GM10847 (cell line): Measurements from ENCODE around the gene HNRNPUL1.

Experiments used
- POLR2A ChIP-seq: IDR thresholded peaks from 2 replicates; pipeline ENCODE4 v1.6.1; 2011; ENCODE audit not compliant: insufficient read length; ENCODE audit errors: extremely low read depth

Gene HNRNPUL1

DNA sequence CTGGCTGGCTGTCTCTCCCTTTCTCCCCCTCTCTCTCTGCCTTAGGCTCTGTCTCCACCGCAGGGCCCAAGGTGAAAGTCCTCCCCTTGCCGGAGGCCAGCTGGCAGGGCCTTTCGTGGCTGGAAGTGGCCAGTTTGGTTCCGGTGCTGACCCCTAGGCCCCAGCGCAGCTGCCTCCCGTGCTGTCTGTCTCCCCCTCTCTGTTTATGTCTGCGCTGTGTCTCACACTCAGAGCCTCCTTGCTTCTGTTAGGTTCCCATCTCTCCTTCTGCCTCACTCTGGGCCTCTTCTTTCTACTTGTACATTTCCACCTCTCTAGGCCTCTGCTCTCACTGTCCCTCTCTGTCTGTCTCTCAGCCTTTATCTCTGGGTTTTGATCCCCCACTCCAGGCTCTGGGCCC lies 58.9 kb downstream of the HNRNPUL1 start:
- no peak for TF ChIP-seq POLR2A

DNA sequence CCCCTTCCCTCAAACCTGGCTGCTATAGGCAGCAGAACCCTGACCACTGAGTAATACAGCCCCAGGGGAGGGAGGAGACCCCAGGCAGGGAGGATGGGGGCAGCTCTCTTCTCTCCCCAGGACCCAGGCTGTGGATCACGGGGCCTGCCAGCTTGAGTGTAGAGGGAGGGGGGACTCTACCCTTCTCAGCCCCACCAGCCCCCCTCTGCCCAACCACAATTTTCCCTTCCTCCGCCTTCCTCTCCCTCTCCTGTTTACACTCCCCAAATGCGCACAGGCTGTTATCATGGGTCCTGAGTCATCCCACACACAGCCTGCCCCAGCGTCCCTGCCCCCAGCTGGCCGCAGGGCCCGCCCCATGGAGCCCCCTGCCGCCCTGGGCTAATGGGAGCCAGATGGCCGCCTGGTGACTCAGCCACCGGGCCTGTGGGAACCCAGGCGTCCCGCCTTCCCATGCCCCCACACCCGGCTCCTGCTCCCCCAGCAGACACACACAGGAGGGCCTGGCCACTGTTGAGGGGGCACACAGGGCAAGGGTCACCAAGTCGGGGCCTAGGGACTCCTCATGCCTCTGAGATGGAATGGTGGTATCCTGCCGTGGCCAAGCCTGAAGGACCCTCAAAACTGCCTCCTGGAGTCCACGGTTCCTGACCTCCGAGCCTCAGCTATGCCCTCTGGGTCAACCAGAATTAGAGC lies 59.4 kb downstream of the HNRNPUL1 start:
- TF ChIP-seq POLR2A: no peak

DNA sequence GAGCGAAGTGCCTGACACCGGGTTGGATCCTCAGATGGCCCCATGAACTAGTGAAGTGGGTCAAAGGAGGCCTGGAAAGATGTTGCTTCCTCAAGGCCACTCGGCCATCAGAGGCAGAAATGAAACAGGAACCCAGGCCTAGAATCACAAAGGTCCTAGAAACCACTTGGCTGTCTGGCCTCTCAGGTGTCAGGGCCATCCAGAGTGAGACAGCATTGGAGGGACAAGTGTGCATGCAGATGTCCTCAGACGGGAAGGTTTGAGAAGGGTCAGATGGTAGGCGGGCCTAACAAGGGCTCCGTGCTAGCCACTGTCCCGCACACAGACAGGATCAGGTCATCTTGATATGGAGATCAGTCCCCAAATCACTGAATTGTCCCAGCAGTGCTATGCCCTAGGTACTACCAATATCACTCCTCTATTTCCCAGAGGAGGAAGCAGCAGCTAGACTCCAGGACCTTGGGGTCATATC lies 60.1 kb downstream of the HNRNPUL1 start:
- TF ChIP-seq POLR2A: no peak

DNA sequence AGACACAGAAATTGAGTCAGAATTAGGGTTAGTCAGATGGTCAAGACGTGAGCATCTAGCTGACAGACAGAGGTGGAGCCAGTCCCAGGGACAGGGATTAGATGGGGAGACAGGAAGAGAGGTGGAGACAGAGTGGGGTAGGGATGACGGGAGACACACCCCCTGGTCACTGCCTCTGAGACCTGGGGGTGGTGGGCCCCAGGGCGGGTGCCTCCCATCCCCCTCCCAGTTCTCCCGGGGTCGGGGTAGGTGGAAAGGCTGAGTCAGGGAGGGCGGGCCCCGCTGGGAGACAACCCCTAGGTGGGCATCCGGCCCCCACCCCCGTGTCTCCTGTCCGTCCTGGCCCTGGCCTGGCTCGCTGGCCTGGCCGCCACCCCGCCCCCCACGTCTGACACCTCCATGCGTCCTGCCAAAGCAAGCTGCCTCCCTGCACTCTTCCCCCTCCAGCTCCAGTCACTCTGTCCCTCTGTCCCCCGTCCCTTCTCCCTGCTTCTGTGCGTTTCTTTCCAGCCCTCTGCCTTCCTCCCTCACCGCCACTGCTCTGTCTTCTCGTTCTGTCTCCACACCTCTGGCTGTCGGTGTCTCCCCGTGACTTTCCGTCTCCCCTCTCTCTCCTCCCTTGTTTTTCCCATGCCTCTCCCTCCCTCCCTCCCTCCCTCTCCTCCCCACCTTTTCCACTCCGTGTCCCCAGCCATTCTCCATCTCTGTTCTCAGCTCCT lies 60.9 kb downstream of the HNRNPUL1 start:
- TF ChIP-seq POLR2A: no peak

DNA sequence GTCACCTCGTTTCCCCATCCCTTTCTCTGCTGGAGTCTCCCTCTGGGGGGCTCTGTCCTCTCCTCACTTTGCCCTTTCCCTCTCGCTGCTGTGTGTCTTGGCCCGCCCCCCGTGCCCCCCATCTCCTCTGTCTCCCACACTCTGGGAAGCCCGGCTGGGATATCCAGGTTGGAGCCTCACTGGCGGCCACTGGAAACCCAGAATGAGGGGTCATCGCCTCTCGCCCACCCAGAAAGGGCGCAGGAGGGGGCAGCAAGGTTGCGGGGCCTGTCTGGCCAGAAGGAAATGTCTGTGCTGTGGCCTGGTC lies 61.4 kb downstream of the HNRNPUL1 start:
- no peak for TF ChIP-seq POLR2A

DNA sequence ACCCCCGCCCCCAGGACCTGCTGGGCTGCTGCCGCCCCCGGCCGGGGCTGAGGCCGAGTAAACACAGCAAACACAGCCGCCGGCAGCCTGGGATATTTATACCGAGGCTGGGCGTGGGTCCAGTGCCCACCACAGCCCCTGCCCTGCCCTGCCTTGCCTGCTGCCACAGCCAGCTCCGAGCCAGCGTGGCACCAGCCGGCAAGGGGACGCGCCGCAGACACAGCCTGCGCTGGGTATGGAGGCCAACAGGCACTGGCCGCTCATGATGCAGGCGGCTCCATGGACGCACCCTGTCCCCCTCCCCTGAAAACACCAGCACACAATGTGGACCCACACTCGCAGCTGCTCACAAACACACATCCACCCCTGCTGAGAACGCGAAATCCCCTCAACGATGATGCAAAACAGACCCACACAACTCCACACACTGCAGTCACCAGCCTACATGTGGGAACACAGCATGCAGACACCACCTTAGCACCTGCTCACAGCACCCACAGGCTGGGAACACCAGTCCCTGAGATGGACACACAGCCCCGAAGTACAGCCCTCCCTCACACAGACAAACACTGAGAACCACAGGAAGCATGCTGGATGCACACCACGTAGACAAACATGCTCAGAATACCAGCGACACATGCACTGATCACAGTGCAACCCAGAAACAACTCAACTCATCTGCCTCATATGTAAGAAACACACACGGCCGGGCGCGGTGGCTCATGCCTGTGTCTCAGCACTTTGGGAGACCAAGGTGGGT lies 62.0 kb downstream of the HNRNPUL1 start:
- TF ChIP-seq POLR2A: no peak

DNA sequence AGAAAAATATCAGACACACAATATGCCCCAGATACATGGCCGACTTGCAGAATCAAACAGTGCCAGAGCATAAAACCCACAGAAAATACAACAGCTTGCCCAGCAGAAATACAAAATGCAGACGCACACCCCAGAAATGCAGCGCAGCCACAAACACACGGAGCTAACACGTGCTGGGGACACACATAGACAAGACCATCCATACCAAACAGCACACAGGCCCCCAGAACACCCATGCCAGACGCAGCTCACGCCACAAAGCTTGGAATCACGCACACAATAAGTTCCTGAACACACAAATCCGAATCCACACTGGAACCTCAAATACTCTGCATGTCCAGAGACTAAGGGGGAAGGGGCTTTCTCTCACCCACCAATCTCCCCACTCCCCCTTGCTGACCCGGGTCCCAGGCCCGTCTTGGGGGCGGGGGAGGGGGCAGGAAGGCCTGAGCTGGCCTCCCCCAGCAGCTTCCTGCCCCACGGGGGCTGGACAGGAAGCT lies 63.0 kb downstream of the HNRNPUL1 start:
- peak; percentile 18 for TF ChIP-seq POLR2A

DNA sequence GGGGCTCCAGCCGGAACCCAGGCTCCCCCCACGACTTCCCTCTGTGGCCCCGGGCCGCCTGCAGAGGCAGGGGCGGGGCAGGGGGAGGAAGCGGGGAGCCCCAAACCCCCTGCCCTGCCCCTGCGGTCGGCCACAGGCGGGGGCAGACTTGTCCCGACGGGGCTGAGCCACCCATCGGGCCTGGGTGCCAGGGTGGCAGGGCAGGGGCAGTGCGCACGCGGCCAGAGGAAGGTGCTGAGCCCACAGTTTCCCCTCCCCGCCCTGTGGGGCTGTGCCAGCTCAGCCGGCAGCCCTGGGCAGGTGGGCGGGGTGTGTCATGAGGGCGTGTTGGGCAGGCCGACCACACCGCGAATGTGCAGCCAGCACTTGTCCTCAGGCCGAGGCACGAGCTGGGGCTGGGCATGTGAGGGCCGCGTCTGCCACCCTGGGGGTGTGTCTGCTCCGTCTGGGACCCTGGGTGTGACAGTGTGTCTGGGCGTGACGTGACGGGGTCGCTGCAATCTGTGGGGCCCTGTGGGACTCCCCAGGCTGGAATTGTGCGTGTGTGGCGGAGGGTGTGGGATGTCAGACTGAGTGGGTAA lies 63.5 kb downstream of the HNRNPUL1 start:
- peak; percentile 35 for TF ChIP-seq POLR2A

DNA sequence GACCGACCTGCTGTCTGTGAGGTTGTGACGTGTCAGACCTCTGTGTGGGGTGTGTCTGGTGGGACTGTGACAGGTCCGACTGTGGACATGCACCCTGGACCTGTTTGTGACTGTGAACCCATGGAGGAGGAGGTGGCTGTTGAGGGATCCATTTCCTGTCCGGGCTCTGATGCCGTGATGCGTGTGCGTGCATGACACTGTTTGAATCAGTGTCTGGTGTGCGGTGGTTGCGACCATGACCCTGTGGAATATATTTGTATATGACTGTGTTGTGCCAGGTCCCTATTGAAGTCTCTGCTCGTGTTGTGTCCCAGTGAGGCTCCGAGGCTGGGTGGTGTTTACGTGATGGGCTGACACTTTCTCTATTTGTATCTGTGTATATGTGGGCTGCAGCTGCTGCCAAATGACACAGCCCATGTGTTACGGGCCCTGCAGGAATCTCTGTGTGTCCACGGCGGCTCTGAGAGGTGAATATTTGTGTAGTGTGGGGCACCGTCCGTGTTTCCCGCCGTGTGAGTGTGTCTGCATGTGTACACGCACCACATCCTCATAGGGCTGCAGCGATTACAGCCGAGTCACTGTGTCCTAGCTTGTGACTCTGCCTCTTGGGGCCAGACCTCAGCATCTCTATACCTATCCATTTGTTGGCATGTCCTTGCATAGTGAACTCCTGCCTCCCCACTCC lies 64.1 kb downstream of the HNRNPUL1 start:
- TF ChIP-seq POLR2A: no peak

DNA sequence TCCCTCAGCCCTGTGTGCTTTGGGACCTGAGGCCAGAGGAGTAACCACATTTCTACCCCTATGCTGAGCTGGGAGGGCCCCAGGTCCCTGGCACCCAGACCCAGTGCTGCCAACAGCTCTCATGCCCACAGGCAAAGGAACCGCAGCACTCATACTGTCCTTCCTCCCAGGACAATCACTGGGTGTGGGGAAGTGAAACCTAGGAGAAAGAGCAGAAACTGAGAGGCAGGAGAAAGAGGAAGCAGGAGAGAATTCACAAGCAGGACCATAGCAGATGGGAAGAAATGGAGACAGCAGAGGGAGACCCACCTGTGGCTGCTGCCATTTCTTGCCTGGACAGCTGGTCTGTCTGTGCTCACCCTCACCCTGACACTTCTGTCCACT lies 64.7 kb downstream of the HNRNPUL1 start:
- no peak for TF ChIP-seq POLR2A

DNA sequence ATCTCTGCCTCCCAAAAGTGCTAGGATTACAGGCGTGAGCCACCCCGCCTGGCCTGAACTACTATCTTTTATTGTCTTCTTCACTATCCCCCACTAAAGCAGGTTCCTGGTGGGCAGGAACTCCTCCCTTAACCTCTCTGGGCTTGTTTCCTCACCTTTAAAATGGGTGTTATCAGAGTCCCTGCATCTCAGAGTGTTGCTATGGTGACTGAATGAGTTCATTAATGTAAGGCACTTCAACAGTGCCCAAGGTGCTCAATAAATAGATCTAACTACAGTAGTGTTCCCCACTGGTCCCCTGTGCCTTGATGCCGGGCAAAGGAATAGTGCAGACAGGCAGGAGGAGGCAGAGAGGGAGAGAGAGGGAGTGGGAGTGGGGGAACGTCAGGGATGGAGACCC lies 66.3 kb downstream of the HNRNPUL1 start:
- no peak for TF ChIP-seq POLR2A

DNA sequence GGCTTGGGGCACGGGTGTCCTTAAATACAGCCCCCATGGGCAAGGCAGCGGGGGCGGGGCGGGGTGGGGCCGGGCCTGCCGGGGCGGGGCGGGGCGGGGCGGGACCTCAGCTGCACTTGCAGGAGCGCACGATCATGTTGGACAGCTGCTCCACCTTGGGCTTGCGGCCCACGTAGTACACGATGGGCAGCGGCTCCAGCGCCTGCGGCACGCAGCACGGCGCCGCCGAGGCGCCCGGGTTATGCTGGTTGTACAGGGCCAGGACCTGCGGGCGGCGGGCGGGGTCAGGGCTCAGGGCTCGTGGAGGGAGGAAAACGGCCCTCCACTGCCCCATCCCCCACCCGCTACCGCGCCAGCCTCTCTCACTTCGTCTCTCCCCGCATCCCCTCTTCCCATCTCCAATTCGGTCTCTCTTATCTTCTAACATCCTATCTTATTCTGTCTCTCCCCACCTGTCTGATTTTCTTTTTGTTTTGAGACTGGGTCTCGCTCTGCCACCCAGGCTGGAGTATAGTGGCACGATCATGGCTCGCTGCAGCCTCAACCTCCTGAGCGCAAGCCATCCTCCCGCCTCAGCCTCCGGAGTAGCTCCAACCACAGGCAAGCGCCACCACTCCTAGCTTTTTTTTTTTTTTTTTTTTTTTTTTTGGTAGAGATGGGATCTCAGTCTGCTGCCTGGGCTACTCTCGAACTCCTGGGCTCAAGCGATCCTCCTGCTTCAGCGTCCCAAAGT lies 66.9 kb downstream of the HNRNPUL1 start:
- TF ChIP-seq POLR2A: no peak

DNA sequence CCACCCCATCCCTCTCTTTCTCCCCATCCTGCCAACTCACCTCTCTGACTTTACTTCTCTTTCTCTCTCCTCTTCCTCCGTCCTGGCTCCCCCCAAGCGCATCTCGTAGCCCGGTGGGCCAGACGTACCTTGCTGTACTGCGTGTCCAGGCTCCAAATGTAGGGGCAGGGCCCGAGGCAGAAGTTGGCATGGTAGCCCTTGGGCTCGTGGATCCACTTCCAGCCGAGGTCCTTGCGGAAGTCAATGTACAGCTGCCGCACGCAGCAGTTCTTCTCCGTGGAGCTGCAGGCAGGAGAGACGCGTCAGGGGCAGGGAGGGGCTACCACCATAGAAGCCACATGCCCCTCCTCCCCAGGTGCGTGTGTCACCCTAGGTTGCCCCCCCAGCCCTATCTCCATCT lies 67.8 kb downstream of the HNRNPUL1 start:
- TF ChIP-seq POLR2A: no peak

DNA sequence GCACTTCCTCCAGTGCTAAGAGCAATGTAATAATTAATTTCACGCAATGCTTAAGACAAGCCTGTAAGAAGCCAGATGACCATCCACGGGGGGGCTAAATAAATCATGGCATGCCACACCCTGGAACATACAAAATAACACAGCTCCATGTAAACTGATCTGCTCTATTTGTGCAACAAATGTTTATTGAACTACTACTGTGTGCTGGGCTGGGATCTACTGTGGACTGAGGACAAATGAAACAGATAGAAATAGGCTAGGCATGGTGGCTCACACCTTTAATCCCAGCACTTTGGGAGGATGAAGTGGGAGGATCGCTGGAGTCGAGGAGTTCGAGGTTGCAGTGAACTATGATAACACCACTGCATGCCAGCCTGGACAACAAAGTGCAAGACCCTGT lies 68.3 kb downstream of the HNRNPUL1 start:
- no peak for TF ChIP-seq POLR2A

DNA sequence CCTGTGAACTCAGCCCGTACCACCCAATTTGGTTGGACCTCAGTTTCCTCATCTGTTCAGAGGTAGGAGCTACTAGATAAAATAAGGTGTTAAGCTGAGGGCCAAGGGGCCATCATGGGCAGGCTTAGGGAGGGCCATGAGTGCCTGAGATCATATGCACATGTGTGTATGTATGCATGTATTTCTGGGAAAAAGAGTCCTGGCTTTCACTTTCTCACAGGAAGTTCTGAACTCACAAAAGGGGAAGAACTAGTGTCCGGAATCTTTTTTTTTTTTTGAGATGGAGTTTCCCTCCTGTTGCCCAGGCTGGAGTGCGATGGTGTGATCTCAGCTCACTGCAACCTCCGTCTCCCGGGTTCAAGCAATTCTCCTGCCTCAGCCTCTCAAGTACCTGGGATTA lies 70.6 kb downstream of the HNRNPUL1 start:
- no peak for TF ChIP-seq POLR2A

DNA sequence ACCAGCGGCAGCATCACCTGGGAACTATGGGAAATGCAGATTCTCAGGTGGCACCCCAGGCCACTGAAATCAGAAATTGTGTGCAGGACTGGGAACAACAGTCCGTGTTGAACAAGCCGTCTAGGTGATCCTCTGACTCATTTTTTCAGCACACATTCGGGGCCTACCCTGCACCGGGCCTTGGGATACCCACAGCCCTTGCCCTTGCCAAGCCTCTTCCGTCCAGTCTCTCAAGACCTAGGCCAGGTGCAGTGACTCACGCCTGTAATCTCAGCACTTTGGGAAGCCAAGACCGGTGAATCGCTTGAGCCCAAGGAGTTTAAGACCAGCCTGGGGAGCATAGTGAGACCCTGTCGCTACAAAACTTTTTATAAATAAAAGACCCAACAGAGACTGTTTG lies 71.3 kb downstream of the HNRNPUL1 start:
- TF ChIP-seq POLR2A: no peak
